SK-N-SH treated with all-trans-retinoic acid at 6 μM for 48 hours (cell line): ENCODE measurements around the gene STUM.

Source experiments
- ATAC-seq: fragments of 200-7000 bp; cut with Tn5 transposase; 3 replicates; pipeline ENCODE4 v1.9.1; 2020; ENCODE audit warnings: mild to moderate bottlenecking, moderate library complexity
- ARNTL ChIP-seq: fragments of 450-650 bp; formaldehyde crosslinking; IDR thresholded peaks from 2 replicates; pipeline ENCODE4 v1.5.0; 2020; ENCODE audit warnings: low read depth, mild to moderate bottlenecking, moderate library complexity, borderline replicate concordance
- BACH2 ChIP-seq: fragments of 250-450 bp; sonication (Bioruptor Pico); IDR thresholded peaks from 2 replicates; pipeline ENCODE4 v1.9.0; 2021; ENCODE audit warnings: mild to moderate bottlenecking, borderline replicate concordance
- CSDC2 ChIP-seq: fragments of 250-450 bp; sonication (Bioruptor Pico); IDR thresholded peaks from 2 replicates; pipeline ENCODE4 v1.5.0; 2020; ENCODE audit warnings: mild to moderate bottlenecking, moderate library complexity
- ESRRG ChIP-seq: fragments of 250-450 bp; sonication (Bioruptor Pico); IDR thresholded peaks from 2 replicates; pipeline ENCODE4 v1.6.1; 2021; ENCODE audit warnings: mild to moderate bottlenecking
- GLIS3 ChIP-seq: fragments of 250-450 bp; sonication (Bioruptor Pico); IDR thresholded peaks from 2 replicates; pipeline ENCODE4 v1.5.0; 2020; ENCODE audit warnings: mild to moderate bottlenecking, moderate library complexity
- ISL1 ChIP-seq: fragments of 250-450 bp; sonication (Bioruptor Pico); IDR thresholded peaks from 2 replicates; pipeline ENCODE4 v2.1.2; 2022; ENCODE audit warnings: mild to moderate bottlenecking, moderate library complexity
- OSR1 ChIP-seq: fragments of 250-450 bp; sonication (Bioruptor Pico); IDR thresholded peaks from 2 replicates; pipeline ENCODE4 v1.8.0; 2022; ENCODE audit warnings: moderate library complexity, mild to moderate bottlenecking, inconsistent platforms
- PPARA ChIP-seq: fragments of 250-450 bp; sonication (Bioruptor Pico); IDR thresholded peaks from 2 replicates; pipeline ENCODE4 v1.5.0; 2020; ENCODE audit warnings: mild to moderate bottlenecking, borderline replicate concordance
- RARB ChIP-seq: fragments of 250-450 bp; sonication (Bioruptor Pico); IDR thresholded peaks from 2 replicates; pipeline ENCODE4 v1.8.0; 2021; ENCODE audit warnings: mild to moderate bottlenecking, moderate library complexity
- SNAI2 ChIP-seq: fragments of 250-450 bp; sonication (Bioruptor Pico); IDR thresholded peaks from 2 replicates; pipeline ENCODE4 v1.5.0; 2020; ENCODE audit warnings: mild to moderate bottlenecking, moderate library complexity
- TCF4 ChIP-seq: fragments of 250-450 bp; sonication (Bioruptor Pico); IDR thresholded peaks from 2 replicates; pipeline ENCODE4 v1.8.0; 2021; ENCODE audit warnings: mild to moderate bottlenecking, moderate library complexity, borderline replicate concordance
- TOX ChIP-seq: fragments of 250-450 bp; sonication (Bioruptor Pico); IDR thresholded peaks from 2 replicates; pipeline ENCODE4 v1.8.0; 2021; ENCODE audit warnings: mild to moderate bottlenecking, moderate library complexity, borderline replicate concordance
- ZC3H10 ChIP-seq: fragments of 250-450 bp; sonication (Bioruptor Pico); IDR thresholded peaks from 2 replicates; pipeline ENCODE4 v1.5.1; 2021; ENCODE audit warnings: mild to moderate bottlenecking, moderate library complexity
- ZFP3 ChIP-seq: fragments of 250-450 bp; sonication (Bioruptor Pico); IDR thresholded peaks from 2 replicates; pipeline ENCODE4 v1.5.0; 2020; ENCODE audit warnings: mild to moderate bottlenecking, moderate library complexity
- ZFP30 ChIP-seq: fragments of 450-650 bp; formaldehyde crosslinking; IDR thresholded peaks from 2 replicates; pipeline ENCODE4 v1.5.0; 2022; ENCODE audit warnings: mild to moderate bottlenecking, moderate library complexity
- ZNF565 ChIP-seq: fragments of 450-650 bp; formaldehyde crosslinking; conservative IDR thresholded peaks from 2 replicates; pipeline ENCODE4 v1.5.0; 2020; ENCODE audit warnings: low read depth, mild to moderate bottlenecking, moderate library complexity
- ZNF70 ChIP-seq: fragments of 450-650 bp; formaldehyde crosslinking; IDR thresholded peaks from 2 replicates; pipeline ENCODE4 v1.5.0; 2020; ENCODE audit warnings: mild to moderate bottlenecking, moderate library complexity
- ZNF8 ChIP-seq: fragments of 450-650 bp; formaldehyde crosslinking; IDR thresholded peaks from 2 replicates; pipeline ENCODE4 v1.5.0; 2020; ENCODE audit warnings: mild to moderate bottlenecking, moderate library complexity
- TF ChIP-seq, protein P1 (sequence below): fragments of 250-450 bp; sonication (Bioruptor Pico); IDR thresholded peaks from 2 replicates; pipeline ENCODE4 v1.8.0; 2020; ENCODE audit warnings: mild to moderate bottlenecking, moderate library complexity, borderline replicate concordance
- TF ChIP-seq, protein P2 (sequence below): fragments of 250-450 bp; sonication (Bioruptor Pico); IDR thresholded peaks from 2 replicates; pipeline ENCODE4 v1.5.1; 2021; ENCODE audit warnings: mild to moderate bottlenecking, moderate library complexity
- TF ChIP-seq, protein P3 (sequence below): fragments of 250-450 bp; sonication (Bioruptor Pico); IDR thresholded peaks from 2 replicates; pipeline ENCODE4 v1.5.0; 2020; ENCODE audit warnings: mild to moderate bottlenecking, moderate library complexity
- TF ChIP-seq, protein P4 (sequence below): fragments of 250-450 bp; sonication (Bioruptor Pico); IDR thresholded peaks from 2 replicates; pipeline ENCODE4 v1.8.0; 2021; ENCODE audit warnings: low read depth, mild to moderate bottlenecking, moderate library complexity, borderline replicate concordance
- TF ChIP-seq, protein P5 (sequence below): fragments of 250-450 bp; sonication (Bioruptor Pico); IDR thresholded peaks from 2 replicates; pipeline ENCODE4 v1.5.1; 2020; ENCODE audit warnings: low read depth, mild to moderate bottlenecking, moderate library complexity

STUM gene

DNA sequence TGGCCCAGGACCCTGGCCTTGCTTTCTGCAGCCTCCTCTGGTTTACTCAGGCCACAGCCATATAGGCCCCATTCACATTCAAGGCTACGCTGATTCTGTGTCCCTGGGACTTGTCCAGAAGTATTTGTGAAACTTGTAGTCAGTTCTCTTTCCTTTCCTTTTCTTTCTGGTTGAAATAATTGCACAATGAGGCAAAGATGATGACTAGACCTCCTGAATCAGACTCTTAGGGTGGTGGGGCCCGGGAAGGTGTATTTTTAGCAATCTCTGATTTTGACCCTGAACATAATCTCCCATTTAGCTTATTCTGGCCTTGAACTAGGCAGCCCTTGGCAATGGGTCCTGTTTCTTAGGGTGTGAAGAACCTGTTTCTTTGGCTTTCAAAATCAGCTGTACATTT lies 39.9 kb downstream of the STUM start:
- TF ChIP-seq, protein P1, sequence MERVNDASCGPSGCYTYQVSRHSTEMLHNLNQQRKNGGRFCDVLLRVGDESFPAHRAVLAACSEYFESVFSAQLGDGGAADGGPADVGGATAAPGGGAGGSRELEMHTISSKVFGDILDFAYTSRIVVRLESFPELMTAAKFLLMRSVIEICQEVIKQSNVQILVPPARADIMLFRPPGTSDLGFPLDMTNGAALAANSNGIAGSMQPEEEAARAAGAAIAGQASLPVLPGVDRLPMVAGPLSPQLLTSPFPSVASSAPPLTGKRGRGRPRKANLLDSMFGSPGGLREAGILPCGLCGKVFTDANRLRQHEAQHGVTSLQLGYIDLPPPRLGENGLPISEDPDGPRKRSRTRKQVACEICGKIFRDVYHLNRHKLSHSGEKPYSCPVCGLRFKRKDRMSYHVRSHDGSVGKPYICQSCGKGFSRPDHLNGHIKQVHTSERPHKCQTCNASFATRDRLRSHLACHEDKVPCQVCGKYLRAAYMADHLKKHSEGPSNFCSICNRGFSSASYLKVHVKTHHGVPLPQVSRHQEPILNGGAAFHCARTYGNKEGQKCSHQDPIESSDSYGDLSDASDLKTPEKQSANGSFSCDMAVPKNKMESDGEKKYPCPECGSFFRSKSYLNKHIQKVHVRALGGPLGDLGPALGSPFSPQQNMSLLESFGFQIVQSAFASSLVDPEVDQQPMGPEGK: no peak
- TF ChIP-seq BACH2 (CRISPR knock-in tag) (no peak), TCF4 (no peak), ZNF565 (CRISPR knock-in tag) (no peak), ZFP30 (CRISPR knock-in tag) (no peak), GLIS3 (no peak), ESRRG (no peak), TOX (CRISPR knock-in tag) (no peak), ARNTL (CRISPR knock-in tag) (no peak), ZNF8 (CRISPR knock-in tag) (no peak), ZC3H10 (no peak), CSDC2 (CRISPR knock-in tag) (no peak), ISL1 (CRISPR knock-in tag) (no peak), ZNF70 (CRISPR knock-in tag) (no peak)
- TF ChIP-seq, protein P2, sequence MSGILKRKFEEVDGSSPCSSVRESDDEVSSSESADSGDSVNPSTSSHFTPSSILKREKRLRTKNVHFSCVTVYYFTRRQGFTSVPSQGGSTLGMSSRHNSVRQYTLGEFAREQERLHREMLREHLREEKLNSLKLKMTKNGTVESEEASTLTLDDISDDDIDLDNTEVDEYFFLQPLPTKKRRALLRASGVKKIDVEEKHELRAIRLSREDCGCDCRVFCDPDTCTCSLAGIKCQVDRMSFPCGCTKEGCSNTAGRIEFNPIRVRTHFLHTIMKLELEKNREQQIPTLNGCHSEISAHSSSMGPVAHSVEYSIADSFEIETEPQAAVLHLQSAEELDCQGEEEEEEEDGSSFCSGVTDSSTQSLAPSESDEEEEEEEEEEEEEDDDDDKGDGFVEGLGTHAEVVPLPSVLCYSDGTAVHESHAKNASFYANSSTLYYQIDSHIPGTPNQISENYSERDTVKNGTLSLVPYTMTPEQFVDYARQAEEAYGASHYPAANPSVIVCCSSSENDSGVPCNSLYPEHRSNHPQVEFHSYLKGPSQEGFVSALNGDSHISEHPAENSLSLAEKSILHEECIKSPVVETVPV (CRISPR knock-in tag): no peak
- TF ChIP-seq, protein P3, sequence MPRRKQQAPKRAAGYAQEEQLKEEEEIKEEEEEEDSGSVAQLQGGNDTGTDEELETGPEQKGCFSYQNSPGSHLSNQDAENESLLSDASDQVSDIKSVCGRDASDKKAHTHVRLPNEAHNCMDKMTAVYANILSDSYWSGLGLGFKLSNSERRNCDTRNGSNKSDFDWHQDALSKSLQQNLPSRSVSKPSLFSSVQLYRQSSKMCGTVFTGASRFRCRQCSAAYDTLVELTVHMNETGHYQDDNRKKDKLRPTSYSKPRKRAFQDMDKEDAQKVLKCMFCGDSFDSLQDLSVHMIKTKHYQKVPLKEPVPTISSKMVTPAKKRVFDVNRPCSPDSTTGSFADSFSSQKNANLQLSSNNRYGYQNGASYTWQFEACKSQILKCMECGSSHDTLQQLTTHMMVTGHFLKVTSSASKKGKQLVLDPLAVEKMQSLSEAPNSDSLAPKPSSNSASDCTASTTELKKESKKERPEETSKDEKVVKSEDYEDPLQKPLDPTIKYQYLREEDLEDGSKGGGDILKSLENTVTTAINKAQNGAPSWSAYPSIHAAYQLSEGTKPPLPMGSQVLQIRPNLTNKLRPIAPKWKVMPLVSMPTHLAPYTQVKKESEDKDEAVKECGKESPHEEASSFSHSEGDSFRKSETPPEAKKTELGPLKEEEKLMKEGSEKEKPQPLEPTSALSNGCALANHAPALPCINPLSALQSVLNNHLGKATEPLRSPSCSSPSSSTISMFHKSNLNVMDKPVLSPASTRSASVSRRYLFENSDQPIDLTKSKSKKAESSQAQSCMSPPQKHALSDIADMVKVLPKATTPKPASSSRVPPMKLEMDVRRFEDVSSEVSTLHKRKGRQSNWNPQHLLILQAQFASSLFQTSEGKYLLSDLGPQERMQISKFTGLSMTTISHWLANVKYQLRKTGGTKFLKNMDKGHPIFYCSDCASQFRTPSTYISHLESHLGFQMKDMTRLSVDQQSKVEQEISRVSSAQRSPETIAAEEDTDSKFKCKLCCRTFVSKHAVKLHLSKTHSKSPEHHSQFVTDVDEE: no peak
- TF ChIP-seq, protein P4, sequence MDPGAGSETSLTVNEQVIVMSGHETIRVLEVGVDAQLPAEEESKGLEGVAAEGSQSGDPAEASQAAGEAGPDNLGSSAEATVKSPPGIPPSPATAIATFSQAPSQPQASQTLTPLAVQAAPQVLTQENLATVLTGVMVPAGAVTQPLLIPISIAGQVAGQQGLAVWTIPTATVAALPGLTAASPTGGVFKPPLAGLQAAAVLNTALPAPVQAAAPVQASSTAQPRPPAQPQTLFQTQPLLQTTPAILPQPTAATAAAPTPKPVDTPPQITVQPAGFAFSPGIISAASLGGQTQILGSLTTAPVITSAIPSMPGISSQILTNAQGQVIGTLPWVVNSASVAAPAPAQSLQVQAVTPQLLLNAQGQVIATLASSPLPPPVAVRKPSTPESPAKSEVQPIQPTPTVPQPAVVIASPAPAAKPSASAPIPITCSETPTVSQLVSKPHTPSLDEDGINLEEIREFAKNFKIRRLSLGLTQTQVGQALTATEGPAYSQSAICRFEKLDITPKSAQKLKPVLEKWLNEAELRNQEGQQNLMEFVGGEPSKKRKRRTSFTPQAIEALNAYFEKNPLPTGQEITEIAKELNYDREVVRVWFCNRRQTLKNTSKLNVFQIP (CRISPR knock-in tag): no peak
- no peak for ATAC-seq

DNA sequence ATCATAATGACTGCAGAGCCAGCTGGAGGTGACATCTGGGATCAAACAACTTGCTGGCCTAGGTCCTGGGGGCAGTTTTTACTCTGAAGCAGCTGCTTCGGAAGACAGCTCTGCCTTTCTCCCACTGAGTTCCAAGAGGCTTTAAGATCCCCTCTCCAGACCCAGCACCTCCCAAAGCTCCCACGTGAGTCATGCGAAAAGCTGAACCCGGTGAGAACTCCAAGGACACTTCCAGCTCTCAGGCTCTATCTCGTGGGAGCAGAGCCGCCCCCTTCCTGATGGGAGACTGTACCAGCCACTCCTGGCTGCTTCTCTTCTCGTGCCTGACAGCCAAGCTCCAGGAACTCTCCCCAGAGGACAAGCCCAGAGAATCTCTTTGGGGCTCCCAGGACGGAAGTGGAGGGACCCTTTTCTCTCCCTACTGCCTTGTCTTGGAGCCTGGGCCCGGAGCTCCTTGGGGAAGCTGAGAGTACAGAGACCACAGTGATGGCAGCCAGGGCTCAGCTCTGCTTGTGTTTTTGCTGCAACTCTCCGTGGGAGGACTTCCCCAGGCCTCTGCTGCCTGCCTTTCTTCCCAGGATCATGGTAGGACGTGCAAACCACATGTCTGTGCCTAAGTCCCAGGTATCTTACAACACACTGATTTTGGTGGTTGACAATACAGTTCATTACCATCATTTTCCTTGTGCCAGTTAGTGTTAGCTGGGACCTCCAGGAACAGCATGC lies 40.6 kb downstream of the STUM start:
- TF ChIP-seq ESRRG (no peak), ZFP3 (CRISPR knock-in tag) (no peak), BACH2 (CRISPR knock-in tag) (no peak), ZC3H10 (no peak), SNAI2 (CRISPR knock-in tag) (no peak), OSR1 (CRISPR knock-in tag) (no peak), GLIS3 (no peak), ZNF8 (CRISPR knock-in tag) (no peak), ISL1 (CRISPR knock-in tag) (no peak), TOX (CRISPR knock-in tag) (no peak), RARB (CRISPR knock-in tag) (no peak), ZNF70 (CRISPR knock-in tag) (no peak), ZFP30 (CRISPR knock-in tag) (no peak), ARNTL (CRISPR knock-in tag) (no peak), PPARA (CRISPR knock-in tag) (no peak), TCF4 (no peak)
- TF ChIP-seq, protein P5, sequence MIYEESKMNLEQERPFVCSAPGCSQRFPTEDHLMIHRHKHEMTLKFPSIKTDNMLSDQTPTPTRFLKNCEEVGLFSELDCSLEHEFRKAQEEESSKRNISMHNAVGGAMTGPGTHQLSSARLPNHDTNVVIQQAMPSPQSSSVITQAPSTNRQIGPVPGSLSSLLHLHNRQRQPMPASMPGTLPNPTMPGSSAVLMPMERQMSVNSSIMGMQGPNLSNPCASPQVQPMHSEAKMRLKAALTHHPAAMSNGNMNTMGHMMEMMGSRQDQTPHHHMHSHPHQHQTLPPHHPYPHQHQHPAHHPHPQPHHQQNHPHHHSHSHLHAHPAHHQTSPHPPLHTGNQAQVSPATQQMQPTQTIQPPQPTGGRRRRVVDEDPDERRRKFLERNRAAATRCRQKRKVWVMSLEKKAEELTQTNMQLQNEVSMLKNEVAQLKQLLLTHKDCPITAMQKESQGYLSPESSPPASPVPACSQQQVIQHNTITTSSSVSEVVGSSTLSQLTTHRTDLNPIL: no peak
- TF ChIP-seq, protein P2 (CRISPR knock-in tag): no peak
- TF ChIP-seq, protein P4 (CRISPR knock-in tag): no peak
- TF ChIP-seq, protein P1: no peak
- no peak; the same call in 2 of the 3 replicates for ATAC-seq
